Progenitor cell of endocrine pancreas (in vitro differentiated cells): ENCODE data around the gene ADAP2. TPM values are rescaled to one million over a fixed set of nuclear protein-coding genes. Genes with fewer than 3 reads are reported as not detected.

ENCODE experiments used
- DNase-seq: peaks from one replicate; pipeline ENCODE4 v3.0.0; 2021; ENCODE audit warnings: low spot score; ENCODE audit not compliant: unreplicated experiment
- H3K27ac Mint-ChIP-seq: 2 replicates; pipeline ENCODE4 v1.8.0; 2021; ENCODE audit warnings: mild to moderate bottlenecking, moderate library complexity, mixed read lengths
- H3K27me3 Mint-ChIP-seq: 2 replicates; pipeline ENCODE4 v1.8.0; 2021; ENCODE audit warnings: mixed read lengths
- H3K36me3 Mint-ChIP-seq: 2 replicates; pipeline ENCODE4 v1.8.0; 2022; ENCODE audit warnings: mixed read lengths; ENCODE audit not compliant: insufficient read depth
- H3K4me1 Mint-ChIP-seq: 2 replicates; pipeline ENCODE4 v1.8.0; 2021; ENCODE audit warnings: low read depth, mixed read lengths
- H3K4me3 Mint-ChIP-seq: 2 replicates; pipeline ENCODE4 v1.8.0; 2021; ENCODE audit warnings: low read depth, mild to moderate bottlenecking, moderate library complexity, mixed read lengths
- H3K9me3 Mint-ChIP-seq: 2 replicates; pipeline ENCODE4 v1.8.0; 2021; ENCODE audit warnings: low read depth, mixed read lengths
- total RNA-seq: library from RNA; stranded (reverse); gene quantifications from 2 replicates; pipeline ENCODE4 v1.2.1, GENCODE V29; 2021
- TF ChIP-seq, protein P1 (sequence below): fragments of 200-600 bp; sonication (generic); IDR thresholded peaks from one replicate; pipeline ENCODE4 v1.5.0; 2021; ENCODE audit warnings: antibody characterized with exemption, mild to moderate bottlenecking; ENCODE audit not compliant: unreplicated experiment

ADAP2 gene
- total RNA-seq, 1 donor from 2014 or later: 1.2 TPM

- H3K27me3 Mint-ChIP-seq: no peaks in the 10 kb centered on the region
- peaks cover 5% of the 10 kb centered on the region for H3K4me1 Mint-ChIP-seq
- TF ChIP-seq, protein P1, sequence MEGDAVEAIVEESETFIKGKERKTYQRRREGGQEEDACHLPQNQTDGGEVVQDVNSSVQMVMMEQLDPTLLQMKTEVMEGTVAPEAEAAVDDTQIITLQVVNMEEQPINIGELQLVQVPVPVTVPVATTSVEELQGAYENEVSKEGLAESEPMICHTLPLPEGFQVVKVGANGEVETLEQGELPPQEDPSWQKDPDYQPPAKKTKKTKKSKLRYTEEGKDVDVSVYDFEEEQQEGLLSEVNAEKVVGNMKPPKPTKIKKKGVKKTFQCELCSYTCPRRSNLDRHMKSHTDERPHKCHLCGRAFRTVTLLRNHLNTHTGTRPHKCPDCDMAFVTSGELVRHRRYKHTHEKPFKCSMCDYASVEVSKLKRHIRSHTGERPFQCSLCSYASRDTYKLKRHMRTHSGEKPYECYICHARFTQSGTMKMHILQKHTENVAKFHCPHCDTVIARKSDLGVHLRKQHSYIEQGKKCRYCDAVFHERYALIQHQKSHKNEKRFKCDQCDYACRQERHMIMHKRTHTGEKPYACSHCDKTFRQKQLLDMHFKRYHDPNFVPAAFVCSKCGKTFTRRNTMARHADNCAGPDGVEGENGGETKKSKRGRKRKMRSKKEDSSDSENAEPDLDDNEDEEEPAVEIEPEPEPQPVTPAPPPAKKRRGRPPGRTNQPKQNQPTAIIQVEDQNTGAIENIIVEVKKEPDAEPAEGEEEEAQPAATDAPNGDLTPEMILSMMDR: no peak
- no peak overlapping the region for H3K27ac Mint-ChIP-seq
- no peaks in the 10 kb centered on the region for H3K9me3 Mint-ChIP-seq
- H3K4me3 Mint-ChIP-seq: no peak overlapping the region
- DNase-seq: no peak
- H3K36me3 Mint-ChIP-seq: peaks cover 10% of the 10 kb centered on the region
These were observed 75.5 kb downstream of the ADAP2 start for GRCh38 chr17:30997270-30997669.

DNA sequence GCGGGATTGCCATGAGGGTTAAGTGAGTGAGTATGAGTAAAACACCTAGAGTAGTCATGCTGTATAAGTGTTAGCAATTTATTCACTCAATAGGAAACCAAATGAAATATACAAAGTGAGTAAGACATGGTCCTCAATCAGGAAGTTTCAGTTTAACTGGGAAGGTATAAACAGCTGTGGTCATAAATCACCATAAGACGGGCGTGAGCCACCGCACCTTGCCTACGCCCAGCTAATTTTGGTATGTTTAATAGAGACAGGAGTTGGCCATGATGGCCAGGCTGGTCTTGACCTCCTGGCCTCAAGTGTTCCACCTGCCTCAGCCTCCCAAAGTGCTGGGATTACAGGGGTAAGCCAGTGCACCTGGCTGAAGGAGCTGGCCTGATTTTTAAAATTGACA lies 76.1 kb downstream of the ADAP2 start:
- no peak for DNase-seq
- Mint-ChIP-seq H3K36me3 (peaks cover 12% of the 10 kb centered on the region), H3K9me3 (no peaks in the 10 kb centered on the region), H3K4me1 (peaks cover 5% of the 10 kb centered on the region), H3K4me3 (no peak overlapping the region), H3K27ac (no peak overlapping the region), H3K27me3 (no peaks in the 10 kb centered on the region)
- TF ChIP-seq, protein P1: no peak

- TF ChIP-seq, protein P1: no peak
- Mint-ChIP-seq H3K36me3 (peaks cover 14% of the 10 kb centered on the region), H3K9me3 (no peaks in the 10 kb centered on the region), H3K27ac (no peak overlapping the region), H3K27me3 (no peaks in the 10 kb centered on the region), H3K4me1 (peaks cover 1% of the 10 kb centered on the region), H3K4me3 (no peak overlapping the region)
- DNase-seq: no peak
These were observed 80.3 kb downstream of the ADAP2 start for GRCh38 chr17:31002047-31002446.

- no peak for DNase-seq
- Mint-ChIP-seq H3K9me3 (no peaks in the 10 kb centered on the region), H3K27ac (no peak overlapping the region), H3K4me3 (no peak overlapping the region), H3K36me3 (peaks cover 10% of the 10 kb centered on the region), H3K4me1 (peaks cover 7% of the 10 kb centered on the region), H3K27me3 (no peaks in the 10 kb centered on the region)
- TF ChIP-seq, protein P1: no peak
These were observed 81.6 kb downstream of the ADAP2 start for GRCh38 chr17:31003225-31003866.

DNA sequence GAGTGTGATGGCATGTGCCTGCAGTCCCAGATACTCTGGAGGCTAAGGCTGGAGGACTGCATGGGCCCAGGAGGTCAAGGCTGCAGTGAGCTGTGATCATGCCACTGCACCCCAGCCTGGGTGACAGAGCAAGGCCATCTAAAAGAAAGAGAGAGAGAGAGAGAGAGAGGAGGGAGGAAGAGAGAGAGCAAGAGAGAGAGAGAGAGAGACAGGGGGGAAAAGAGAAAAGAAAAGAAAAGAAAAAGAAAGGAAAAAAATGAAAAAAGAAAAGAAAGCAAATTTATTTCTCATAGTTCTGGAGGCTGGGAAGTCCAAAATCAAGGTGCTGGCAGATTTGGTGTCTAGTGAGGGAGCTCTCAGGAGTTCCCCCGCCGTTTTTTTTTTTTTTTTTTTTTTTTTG lies 82.4 kb downstream of the ADAP2 start:
- peaks cover 2% of the 10 kb centered on the region for H3K27me3 Mint-ChIP-seq
- peaks cover 10% of the 10 kb centered on the region for H3K4me1 Mint-ChIP-seq
- TF ChIP-seq, protein P1: no peak
- H3K4me3 Mint-ChIP-seq: no peak overlapping the region
- peaks cover 8% of the 10 kb centered on the region for H3K36me3 Mint-ChIP-seq
- no peak for DNase-seq
- no peaks in the 10 kb centered on the region for H3K9me3 Mint-ChIP-seq
- no peak overlapping the region for H3K27ac Mint-ChIP-seq
